ENCODE results near the gene FAM234A. TPM values are rescaled to one million over a fixed set of nuclear protein-coding genes. Genes with fewer than 3 reads are reported as not detected.

Gene FAM234A
- total RNA-seq, 2 experiments from 2014 or later, result 10.9 to 26.8 TPM

- no peak for TF ChIP-seq CTCF (conservative IDR thresholded peaks at IDR 0.05; ENCODE audit: low read length)
- no peak for TF ChIP-seq EZH2phosphoT487 (IDR thresholded peaks at IDR 0.05; ENCODE audit: borderline replicate concordance, low read depth, low read length)
- ChIA-PET POLR2A (no interaction called here), CTCF (ENCODE audit: unreplicated experiment) (interaction anchor here (0.6 kb wide), 1 partner anchor 76 kb away, joined by 5 read pairs; no protein-coding TSS in a partner anchor)
- intact Hi-C loops (cut with micrococcal nuclease; ENCODE audit: unreplicated experiment), result no loop called here
- Histone ChIP-seq H2AFZ (ENCODE audit: low read length) (no peak overlapping the region), H4K20me1 (ENCODE audit: insufficient read depth, low read length) (no peaks in the 10 kb centered on the region), H3K9me2 (ENCODE audit: insufficient read depth, low read length) (no peaks in the 10 kb centered on the region), H3K27ac (ENCODE audit: low read depth, low read length, poor library complexity, severe bottlenecking) (no peak overlapping the region), H3K9me3 (ENCODE audit: low read length) (no peaks in the 10 kb centered on the region), H3K36me3 (ENCODE audit: insufficient read depth, low read length) (no peaks in the 10 kb centered on the region), H3K4me3 (ENCODE audit: low read depth, low read length, poor library complexity, severe bottlenecking) (no peak overlapping the region), H3K4me1 (ENCODE audit: insufficient read depth, low read length, poor library complexity, severe bottlenecking) (no peaks in the 10 kb centered on the region), H3K79me2 (ENCODE audit: insufficient read depth, low read depth, low read length) (no peaks in the 10 kb centered on the region), H3K4me2 (ENCODE audit: low read length) (no peak overlapping the region)
- DNase-seq (ENCODE audit: low spot score), result no peak
- BruUV-seq (replicated peaks), result no TSS peak
These were observed 41.9 kb downstream of the FAM234A start for GRCh38 chr16:276426-277077.

GRCh38 chr16:278863-279366 lies 44.3 kb downstream of the FAM234A start:
- CTCF ChIA-PET (ENCODE audit: unreplicated experiment), result no interaction called here
- no peak for TF ChIP-seq EZH2phosphoT487 (IDR thresholded peaks at IDR 0.05; ENCODE audit: borderline replicate concordance, low read depth, low read length)
- TF ChIP-seq CTCF (conservative IDR thresholded peaks at IDR 0.05; ENCODE audit: low read length), result no peak

GRCh38 chr16:279531-279930 lies 44.9 kb downstream of the FAM234A start:
- no peak for DNase-seq (ENCODE audit: low spot score)
- Histone ChIP-seq H2AFZ (ENCODE audit: low read length) (no peak overlapping the region), H3K4me2 (ENCODE audit: low read length) (no peak overlapping the region), H3K9me2 (ENCODE audit: insufficient read depth, low read length) (no peaks in the 10 kb centered on the region), H3K9me3 (ENCODE audit: low read length) (no peaks in the 10 kb centered on the region), H4K20me1 (ENCODE audit: insufficient read depth, low read length) (no peaks in the 10 kb centered on the region), H3K79me2 (ENCODE audit: insufficient read depth, low read depth, low read length) (no peaks in the 10 kb centered on the region), H3K4me3 (ENCODE audit: low read depth, low read length, poor library complexity, severe bottlenecking) (no peak overlapping the region), H3K27ac (ENCODE audit: low read depth, low read length, poor library complexity, severe bottlenecking) (no peak overlapping the region), H3K36me3 (ENCODE audit: insufficient read depth, low read length) (no peaks in the 10 kb centered on the region), H3K4me1 (ENCODE audit: insufficient read depth, low read length, poor library complexity, severe bottlenecking) (no peaks in the 10 kb centered on the region)
- CTCF ChIA-PET (ENCODE audit: unreplicated experiment), result no interaction called here
- POLR2A ChIA-PET, result no interaction called here
- BruUV-seq (replicated peaks), result no TSS peak
- intact Hi-C loops (cut with micrococcal nuclease; ENCODE audit: unreplicated experiment), result no loop called here
- no peak for TF ChIP-seq EZH2phosphoT487 (IDR thresholded peaks at IDR 0.05; ENCODE audit: borderline replicate concordance, low read depth, low read length)

More at GRCh38 chr16:278863-279366, 44.3 kb downstream of the FAM234A start:
- H3K27ac ChIP-seq (ENCODE audit: low read depth, low read length, poor library complexity, severe bottlenecking), result no peak overlapping the region
- H3K79me2 ChIP-seq (ENCODE audit: insufficient read depth, low read depth, low read length), result no peaks in the 10 kb centered on the region
- H2AFZ ChIP-seq (ENCODE audit: low read length), result no peak overlapping the region
- no peaks in the 10 kb centered on the region for H3K4me1 ChIP-seq (ENCODE audit: insufficient read depth, low read length, poor library complexity, severe bottlenecking)
- H3K9me3 ChIP-seq (ENCODE audit: low read length), result no peaks in the 10 kb centered on the region
- H3K4me3 ChIP-seq (ENCODE audit: low read depth, low read length, poor library complexity, severe bottlenecking), result no peak overlapping the region
- POLR2A ChIA-PET, result no interaction called here
- no TSS peak for BruUV-seq (replicated peaks)
- no peaks in the 10 kb centered on the region for H3K36me3 ChIP-seq (ENCODE audit: insufficient read depth, low read length)
- intact Hi-C loops (cut with micrococcal nuclease; ENCODE audit: unreplicated experiment), result no loop called here
- peak; percentile 49 for DNase-seq (ENCODE audit: low spot score)
- H4K20me1 ChIP-seq (ENCODE audit: insufficient read depth, low read length), result no peaks in the 10 kb centered on the region
- no peaks in the 10 kb centered on the region for H3K9me2 ChIP-seq (ENCODE audit: insufficient read depth, low read length)
- H3K4me2 ChIP-seq (ENCODE audit: low read length), result no peak overlapping the region
